MM.1S (cell line): Measurements from ENCODE around the gene TNPO2.

Source experiments
- CTCF ChIP-seq: fragments of 300-600 bp; sonication (generic); IDR thresholded peaks from 2 replicates; pipeline ENCODE4 v1.5.1; 2016; ENCODE audit warnings: antibody characterized with exemption, low read length, mixed read lengths
- EZH2 ChIP-seq: fragments of 300-600 bp; sonication (generic); optimal IDR thresholded peaks from 2 replicates; pipeline ENCODE3; 2017; ENCODE audit warnings: low read depth, mild to moderate bottlenecking, antibody characterized with exemption, low read length, mixed read lengths
- EZH2phosphoT487 ChIP-seq: fragments of 300-600 bp; sonication (generic); IDR thresholded peaks from 2 replicates; pipeline ENCODE4 v1.6.1; 2018; ENCODE audit warnings: antibody characterized with exemption, low read length

- no peak for TF ChIP-seq CTCF
- no peak for TF ChIP-seq EZH2
- no peak for TF ChIP-seq EZH2phosphoT487
Observed at GRCh38 chr19:12668932-12669269, 54.8 kb downstream of the TNPO2 start.
